Measurements from ENCODE around the gene CTNNBL1. TPM values are rescaled to one million over a fixed set of nuclear protein-coding genes. Genes with fewer than 3 reads are reported as not detected.

Gene CTNNBL1
- total and polyA plus RNA-seq, 8 donors = 36.0 to 63.6 (median 50.1) TPM

DNA sequence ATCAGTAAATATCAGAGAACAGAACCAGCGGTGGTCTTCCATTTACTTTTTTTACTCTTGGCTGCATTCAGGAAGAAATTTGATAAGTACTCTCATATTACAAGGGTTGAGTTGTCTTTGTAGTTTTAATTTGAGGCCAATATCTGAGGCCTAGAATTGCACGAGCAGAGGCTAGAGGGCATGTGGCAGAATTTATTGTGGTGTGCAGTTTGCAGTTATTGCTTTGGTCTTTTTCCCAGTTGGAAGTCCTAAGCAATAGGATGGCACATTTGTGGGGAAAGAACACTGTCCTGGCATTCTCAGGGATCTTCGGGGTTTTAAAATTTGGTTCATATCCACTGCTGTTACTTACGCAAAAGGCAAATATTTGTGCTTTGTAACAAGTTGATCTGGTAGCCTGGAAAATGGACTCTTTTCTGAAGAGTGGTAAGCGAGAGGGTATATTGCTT is 66.0 kb downstream of the CTNNBL1 start:
- intact Hi-C loops (cut with DNase I) = no loop called here
- Histone ChIP-seq H3K27me3 (no peaks in the 10 kb centered on the region), H3K9me3 (no peaks in the 10 kb centered on the region), H3K36me3 (peaks cover 0 to 42% of the 10 kb centered on the region in 2 donors), H3K4me3 (no peak overlapping the region), H3K27ac (no peak overlapping the region), H3K4me1 (no peaks in the 10 kb centered on the region)
- ATAC-seq (no peak), DNase-seq (no peak)
- TF ChIP-seq, protein P1, sequence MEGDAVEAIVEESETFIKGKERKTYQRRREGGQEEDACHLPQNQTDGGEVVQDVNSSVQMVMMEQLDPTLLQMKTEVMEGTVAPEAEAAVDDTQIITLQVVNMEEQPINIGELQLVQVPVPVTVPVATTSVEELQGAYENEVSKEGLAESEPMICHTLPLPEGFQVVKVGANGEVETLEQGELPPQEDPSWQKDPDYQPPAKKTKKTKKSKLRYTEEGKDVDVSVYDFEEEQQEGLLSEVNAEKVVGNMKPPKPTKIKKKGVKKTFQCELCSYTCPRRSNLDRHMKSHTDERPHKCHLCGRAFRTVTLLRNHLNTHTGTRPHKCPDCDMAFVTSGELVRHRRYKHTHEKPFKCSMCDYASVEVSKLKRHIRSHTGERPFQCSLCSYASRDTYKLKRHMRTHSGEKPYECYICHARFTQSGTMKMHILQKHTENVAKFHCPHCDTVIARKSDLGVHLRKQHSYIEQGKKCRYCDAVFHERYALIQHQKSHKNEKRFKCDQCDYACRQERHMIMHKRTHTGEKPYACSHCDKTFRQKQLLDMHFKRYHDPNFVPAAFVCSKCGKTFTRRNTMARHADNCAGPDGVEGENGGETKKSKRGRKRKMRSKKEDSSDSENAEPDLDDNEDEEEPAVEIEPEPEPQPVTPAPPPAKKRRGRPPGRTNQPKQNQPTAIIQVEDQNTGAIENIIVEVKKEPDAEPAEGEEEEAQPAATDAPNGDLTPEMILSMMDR (IDR thresholded peaks at IDR 0.05) = no peak

DNA sequence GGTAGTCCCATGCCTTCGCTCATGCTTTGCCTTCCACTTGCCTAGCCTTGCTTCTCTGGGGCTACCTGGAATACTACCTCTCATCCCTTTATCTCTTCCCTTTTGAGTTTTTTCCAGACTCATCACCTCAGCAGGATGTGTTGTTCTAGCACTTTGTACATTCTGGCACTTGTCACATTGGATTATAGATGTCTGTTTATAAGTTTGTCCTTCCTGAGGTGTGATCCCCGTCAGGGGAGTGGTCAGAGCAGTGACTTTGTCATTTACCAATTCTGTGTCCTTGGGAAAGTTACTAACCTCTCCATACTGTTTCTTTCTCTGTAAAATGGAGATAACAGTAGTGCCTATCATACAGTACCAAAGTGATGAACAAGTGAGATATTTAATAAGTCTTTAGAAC is 66.5 kb downstream of the CTNNBL1 start:
- Histone ChIP-seq H3K36me3 (peaks cover 0 to 47% of the 10 kb centered on the region in 2 donors), H3K27ac (no peak overlapping the region), H3K4me3 (no peak overlapping the region), H3K9me3 (no peaks in the 10 kb centered on the region), H3K4me1 (no peaks in the 10 kb centered on the region), H3K27me3 (no peaks in the 10 kb centered on the region)
- no peak for DNase-seq
- ATAC-seq = no peak
- TF ChIP-seq, protein P1 (IDR thresholded peaks at IDR 0.05) = no peak
- intact Hi-C loops (cut with DNase I) = no loop called here

DNA sequence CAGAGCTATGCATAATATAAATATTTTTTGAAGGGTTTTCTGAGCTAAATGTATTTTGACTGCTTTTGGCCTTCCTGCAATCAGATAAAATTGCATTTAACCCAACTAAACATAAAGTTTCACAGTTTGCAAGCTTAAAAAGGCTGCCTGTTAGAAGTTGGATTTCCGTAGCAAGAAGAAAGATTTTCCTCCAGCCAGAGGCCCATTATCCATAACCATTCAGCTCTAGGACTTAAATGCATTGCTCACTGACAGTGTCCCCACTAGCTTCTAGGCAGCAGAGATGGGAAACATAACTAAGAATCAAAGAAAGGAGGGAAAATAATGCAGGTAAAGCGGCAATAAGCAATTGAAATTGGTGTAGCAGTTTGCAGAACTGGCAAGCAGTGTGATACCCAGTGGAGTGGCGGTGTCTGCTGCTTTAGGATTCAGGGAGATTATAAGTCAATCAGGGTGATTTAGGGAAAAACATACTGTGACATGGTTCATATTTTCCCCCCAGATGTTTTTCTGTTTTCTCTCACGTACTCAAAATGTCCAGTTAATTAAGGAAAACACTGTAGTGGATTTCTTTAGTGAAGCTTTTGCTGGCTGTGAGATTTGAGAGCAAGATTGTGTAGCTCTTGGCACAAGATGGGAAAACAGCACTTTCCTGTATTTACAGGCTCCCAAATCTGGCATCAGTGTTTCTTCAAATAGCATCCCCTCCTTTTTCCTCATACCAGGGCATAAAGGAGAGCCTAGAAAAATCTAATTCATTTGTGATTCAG is 69.1 kb downstream of the CTNNBL1 start:
- intact Hi-C loops (cut with DNase I) = no loop called here
- H3K27me3 ChIP-seq = no peaks in the 10 kb centered on the region
- ATAC-seq (no peak), DNase-seq (peak in 2 of 4 donors; percentile 47 to 64)
- H3K27ac ChIP-seq = no peak overlapping the region
- TF ChIP-seq, protein P1 (IDR thresholded peaks at IDR 0.05) = no peak
- H3K4me1 ChIP-seq = no peaks in the 10 kb centered on the region
- no peaks in the 10 kb centered on the region for H3K9me3 ChIP-seq
- H3K36me3 ChIP-seq = peaks cover 0 to 58% of the 10 kb centered on the region in 2 donors
- no peak overlapping the region for H3K4me3 ChIP-seq

DNA sequence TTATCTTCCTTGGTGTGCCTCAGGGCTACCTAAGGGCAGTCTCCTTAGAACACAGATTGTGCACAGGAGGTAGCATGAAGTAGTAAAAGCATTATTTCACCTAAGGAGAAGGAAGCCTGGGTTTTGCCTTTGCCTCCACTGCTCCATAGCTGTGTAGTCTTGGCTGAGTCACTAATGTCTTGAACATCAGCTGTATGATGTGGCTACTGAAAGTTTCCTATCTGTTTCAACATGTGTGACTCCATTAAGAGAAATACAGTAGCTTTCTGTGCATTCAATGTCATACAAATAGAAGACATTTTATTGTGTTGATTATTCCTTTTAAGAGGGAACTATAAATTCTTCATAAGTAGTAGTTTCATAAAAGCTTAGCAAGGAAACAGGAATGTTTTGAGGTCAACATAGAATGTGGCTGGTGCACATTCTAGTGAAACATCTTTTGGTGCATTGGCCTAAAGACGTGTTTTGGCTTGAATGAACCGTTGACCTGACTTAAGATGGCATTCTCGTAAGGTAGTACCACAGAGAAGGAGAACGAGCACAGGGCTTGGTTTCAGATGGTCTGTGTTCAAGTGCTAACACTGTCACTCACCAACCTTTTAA is 70.6 kb downstream of the CTNNBL1 start:
- no peak for ATAC-seq
- TF ChIP-seq, protein P1 (IDR thresholded peaks at IDR 0.05) = no peak
- intact Hi-C loops (cut with DNase I) = no loop called here

DNA sequence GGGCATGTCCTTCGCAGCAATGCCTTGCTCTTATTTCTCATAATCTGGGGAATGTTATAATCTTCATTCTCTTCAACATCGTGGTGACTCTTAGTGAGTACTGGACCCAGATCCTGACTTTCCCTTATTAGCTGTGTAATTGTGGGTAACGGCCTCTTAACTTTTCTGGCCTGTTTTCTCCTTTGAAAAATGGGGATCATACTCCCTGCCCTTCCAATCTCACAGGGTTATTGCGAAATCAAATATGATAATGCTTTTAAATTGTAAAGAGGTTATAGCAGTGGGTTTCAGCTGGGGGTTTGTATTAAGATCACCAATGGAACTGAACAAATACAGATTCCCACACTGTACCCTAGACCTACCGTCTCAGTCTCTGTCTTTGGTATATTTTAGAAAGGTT is 77.1 kb downstream of the CTNNBL1 start:
- H3K4me3 ChIP-seq = no peak overlapping the region
- intact Hi-C loops (cut with DNase I) = no loop called here
- H3K9me3 ChIP-seq = no peaks in the 10 kb centered on the region
- H3K36me3 ChIP-seq = peaks cover 0 to 86% of the 10 kb centered on the region in 2 donors
- no peaks in the 10 kb centered on the region for H3K4me1 ChIP-seq
- ATAC-seq (no peak), DNase-seq (no peak)
- TF ChIP-seq, protein P1 (IDR thresholded peaks at IDR 0.05) = no peak
- H3K27ac ChIP-seq = no peak overlapping the region
- H3K27me3 ChIP-seq = no peaks in the 10 kb centered on the region

More for the DNA sequence above, 70.6 kb downstream of the CTNNBL1 start:
- Histone ChIP-seq H3K4me1 (no peaks in the 10 kb centered on the region), H3K27ac (no peak overlapping the region), H3K4me3 (no peak overlapping the region), H3K36me3 (peaks cover 0 to 61% of the 10 kb centered on the region in 2 donors), H3K9me3 (no peaks in the 10 kb centered on the region), H3K27me3 (no peaks in the 10 kb centered on the region)
- no peak for DNase-seq

Data from left lung (tissue), 10 donors.